Measurements from ENCODE around the gene FAM227B. TPM values are rescaled to one million over a fixed set of nuclear protein-coding genes. Genes with fewer than 3 reads are reported as not detected.
"Not testable (repeated sequence)": the region's sequence is repeated elsewhere in the genome, so short reads cannot be mapped to it uniquely, and the experiment has no call there.

The FAM227B gene
- total RNA-seq, 1 donor from 2014 or later = 5.1 TPM

DNA sequence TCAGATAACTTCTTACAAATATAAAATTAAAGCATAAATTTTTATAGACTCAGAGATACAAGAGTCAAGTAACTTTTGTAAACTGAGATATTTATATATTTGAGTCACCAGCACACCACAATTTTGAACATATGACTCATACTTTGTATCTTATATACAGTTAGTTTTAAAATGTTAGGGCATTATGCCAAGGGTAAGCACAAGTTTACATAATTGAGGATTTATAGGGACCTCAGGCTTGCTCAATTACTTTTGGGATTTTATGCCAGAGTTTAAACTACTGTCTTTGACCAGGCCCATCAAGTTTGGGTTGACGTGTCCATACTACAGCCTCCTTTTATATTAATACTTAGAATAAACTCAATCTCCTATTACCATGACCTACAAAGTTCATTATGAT, 205.0 kb downstream of the FAM227B start:
- ATAC-seq (no peak), DNase-seq (no peak)
- intact Hi-C loops (cut with DNase I) = no loop called here
- Histone ChIP-seq H3K36me3 (no peaks in the 10 kb centered on the region), H3K27ac (no peak overlapping the region), H3K27me3 (ENCODE audit: low read depth) (no peaks in the 10 kb centered on the region), H3K4me1 (no peaks in the 10 kb centered on the region), H3K9me3 (no peaks in the 10 kb centered on the region), H3K4me3 (no peak overlapping the region)
- TF ChIP-seq, protein P1, sequence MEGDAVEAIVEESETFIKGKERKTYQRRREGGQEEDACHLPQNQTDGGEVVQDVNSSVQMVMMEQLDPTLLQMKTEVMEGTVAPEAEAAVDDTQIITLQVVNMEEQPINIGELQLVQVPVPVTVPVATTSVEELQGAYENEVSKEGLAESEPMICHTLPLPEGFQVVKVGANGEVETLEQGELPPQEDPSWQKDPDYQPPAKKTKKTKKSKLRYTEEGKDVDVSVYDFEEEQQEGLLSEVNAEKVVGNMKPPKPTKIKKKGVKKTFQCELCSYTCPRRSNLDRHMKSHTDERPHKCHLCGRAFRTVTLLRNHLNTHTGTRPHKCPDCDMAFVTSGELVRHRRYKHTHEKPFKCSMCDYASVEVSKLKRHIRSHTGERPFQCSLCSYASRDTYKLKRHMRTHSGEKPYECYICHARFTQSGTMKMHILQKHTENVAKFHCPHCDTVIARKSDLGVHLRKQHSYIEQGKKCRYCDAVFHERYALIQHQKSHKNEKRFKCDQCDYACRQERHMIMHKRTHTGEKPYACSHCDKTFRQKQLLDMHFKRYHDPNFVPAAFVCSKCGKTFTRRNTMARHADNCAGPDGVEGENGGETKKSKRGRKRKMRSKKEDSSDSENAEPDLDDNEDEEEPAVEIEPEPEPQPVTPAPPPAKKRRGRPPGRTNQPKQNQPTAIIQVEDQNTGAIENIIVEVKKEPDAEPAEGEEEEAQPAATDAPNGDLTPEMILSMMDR (IDR thresholded peaks at IDR 0.05) = no peak

DNA sequence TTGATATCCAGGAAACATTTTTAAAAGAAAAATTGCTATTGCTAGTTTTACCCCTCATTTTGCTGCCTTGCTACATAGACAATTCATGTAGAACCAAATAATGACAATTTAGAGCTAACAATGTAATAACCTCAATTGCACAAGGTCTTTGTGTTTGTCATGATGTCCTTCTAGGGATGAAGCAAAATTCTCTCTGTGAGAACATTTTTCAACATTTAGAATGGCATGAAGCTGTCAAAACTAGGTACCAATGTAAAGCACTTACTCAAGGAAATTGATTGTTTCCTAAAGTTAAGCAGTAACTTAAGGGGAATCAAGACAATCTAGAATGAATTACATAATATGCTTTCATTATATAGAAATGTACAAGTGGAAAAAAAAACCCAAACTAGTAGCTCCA, 205.5 kb downstream of the FAM227B start:
- H3K9me3 ChIP-seq = no peaks in the 10 kb centered on the region
- H3K36me3 ChIP-seq = no peaks in the 10 kb centered on the region
- ATAC-seq (no peak), DNase-seq (no peak)
- no peaks in the 10 kb centered on the region for H3K4me1 ChIP-seq
- H3K27me3 ChIP-seq (ENCODE audit: low read depth) = no peaks in the 10 kb centered on the region
- TF ChIP-seq, protein P1 (IDR thresholded peaks at IDR 0.05) = no peak
- intact Hi-C loops (cut with DNase I) = no loop called here
- H3K4me3 ChIP-seq = no peak overlapping the region
- no peak overlapping the region for H3K27ac ChIP-seq

DNA sequence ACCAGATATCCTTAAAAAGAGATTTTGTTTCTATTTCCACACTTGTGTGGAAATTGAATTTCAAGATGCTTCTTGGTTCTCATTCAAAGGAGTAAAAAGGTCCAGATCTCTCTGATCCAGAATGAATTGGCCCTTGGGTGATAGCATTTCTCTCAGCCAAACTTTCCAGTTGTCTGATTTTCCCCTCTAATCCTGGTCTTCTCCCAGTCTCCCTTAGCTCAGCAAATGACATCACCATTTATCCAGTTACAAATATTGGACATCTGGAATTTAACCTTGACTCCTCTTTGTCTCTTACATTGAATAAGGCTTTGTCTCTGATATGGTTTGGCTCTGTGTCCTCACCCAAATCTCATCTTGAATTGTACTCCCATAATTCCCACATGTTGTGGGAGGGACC, 207.8 kb downstream of the FAM227B start:
- intact Hi-C loops (cut with DNase I) = no loop called here
- TF ChIP-seq, protein P1 (IDR thresholded peaks at IDR 0.05) = no peak
- Histone ChIP-seq H3K4me3 (no peak overlapping the region), H3K27ac (no peak overlapping the region), H3K36me3 (no peaks in the 10 kb centered on the region), H3K9me3 (no peaks in the 10 kb centered on the region), H3K27me3 (ENCODE audit: low read depth) (no peaks in the 10 kb centered on the region), H3K4me1 (no peaks in the 10 kb centered on the region)
- DNase-seq (no peak), ATAC-seq (no peak)

DNA sequence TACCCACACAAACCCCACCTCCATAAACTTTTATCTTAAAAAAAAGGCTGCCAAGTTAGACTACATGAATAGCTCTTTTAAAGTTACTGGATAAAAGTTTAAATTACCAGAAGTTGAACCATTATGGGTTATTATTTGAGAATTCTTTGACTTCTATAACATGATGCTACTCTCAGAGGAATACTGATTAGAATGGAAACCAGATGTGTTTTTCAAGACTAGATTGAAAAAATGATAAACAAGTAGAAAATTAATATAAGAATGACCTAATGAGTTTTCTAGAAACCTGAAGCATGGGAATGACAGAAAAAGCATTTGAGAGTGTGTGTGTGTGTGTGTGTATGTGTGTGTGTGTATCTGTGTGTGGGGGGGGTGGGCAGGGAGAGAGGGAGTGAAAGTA, 210.0 kb downstream of the FAM227B start:
- intact Hi-C loops (cut with DNase I) = no loop called here

DNA sequence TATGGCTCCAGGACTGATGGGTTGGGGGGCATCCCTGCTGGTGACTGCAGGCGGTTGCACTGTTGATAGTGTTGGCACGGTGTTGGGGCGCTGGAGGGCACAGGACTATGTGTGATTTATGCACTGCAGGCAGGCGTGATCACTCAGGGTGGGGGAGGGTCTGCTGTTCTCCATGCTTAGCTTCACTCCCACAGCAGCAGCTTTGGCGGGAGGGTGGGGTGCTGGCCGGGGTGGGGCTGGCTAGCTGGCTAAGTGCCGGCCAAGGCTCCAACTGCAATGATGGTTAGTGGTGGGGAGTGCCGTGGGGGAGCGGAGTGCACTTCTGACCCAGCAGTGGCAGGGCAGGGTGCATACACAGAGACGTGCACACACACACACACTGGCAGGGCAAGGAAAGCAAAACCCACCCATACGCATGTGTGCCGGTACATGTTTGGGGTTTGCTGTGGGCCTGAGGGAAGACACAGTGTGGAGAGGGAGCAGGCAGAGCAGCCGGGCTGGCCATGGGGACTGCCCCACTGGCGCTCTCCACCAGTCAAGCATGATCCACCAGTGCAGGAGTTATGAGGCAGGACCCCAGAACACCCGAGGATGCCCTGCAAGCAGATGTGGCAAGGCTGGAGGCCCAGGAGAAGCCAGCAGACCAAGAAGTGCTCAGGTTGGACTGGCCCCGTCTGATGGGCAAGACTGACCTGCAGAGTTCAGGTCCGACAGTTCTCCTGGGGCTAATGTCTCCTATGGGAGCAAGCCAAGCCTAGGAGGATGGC, 214.1 kb downstream of the FAM227B start:
- Histone ChIP-seq H3K4me3 (no peak overlapping the region), H3K27me3 (ENCODE audit: low read depth) (no peaks in the 10 kb centered on the region), H3K27ac (no peak overlapping the region), H3K9me3 (no peaks in the 10 kb centered on the region), H3K4me1 (no peaks in the 10 kb centered on the region), H3K36me3 (no peaks in the 10 kb centered on the region)
- no peak for ATAC-seq
- intact Hi-C loops (cut with DNase I) = no loop called here
- TF ChIP-seq, protein P1 (IDR thresholded peaks at IDR 0.05) = no peak
- no peak for DNase-seq

More for the DNA sequence above, 210.0 kb downstream of the FAM227B start:
- TF ChIP-seq, protein P1 (IDR thresholded peaks at IDR 0.05) = no peak
- Histone ChIP-seq H3K9me3 (no peaks in the 10 kb centered on the region), H3K27me3 (ENCODE audit: low read depth) (no peaks in the 10 kb centered on the region), H3K36me3 (no peaks in the 10 kb centered on the region), H3K4me3 (no peak overlapping the region), H3K27ac (no peak overlapping the region), H3K4me1 (no peaks in the 10 kb centered on the region)
- no peak for DNase-seq
- no peak for ATAC-seq

DNA sequence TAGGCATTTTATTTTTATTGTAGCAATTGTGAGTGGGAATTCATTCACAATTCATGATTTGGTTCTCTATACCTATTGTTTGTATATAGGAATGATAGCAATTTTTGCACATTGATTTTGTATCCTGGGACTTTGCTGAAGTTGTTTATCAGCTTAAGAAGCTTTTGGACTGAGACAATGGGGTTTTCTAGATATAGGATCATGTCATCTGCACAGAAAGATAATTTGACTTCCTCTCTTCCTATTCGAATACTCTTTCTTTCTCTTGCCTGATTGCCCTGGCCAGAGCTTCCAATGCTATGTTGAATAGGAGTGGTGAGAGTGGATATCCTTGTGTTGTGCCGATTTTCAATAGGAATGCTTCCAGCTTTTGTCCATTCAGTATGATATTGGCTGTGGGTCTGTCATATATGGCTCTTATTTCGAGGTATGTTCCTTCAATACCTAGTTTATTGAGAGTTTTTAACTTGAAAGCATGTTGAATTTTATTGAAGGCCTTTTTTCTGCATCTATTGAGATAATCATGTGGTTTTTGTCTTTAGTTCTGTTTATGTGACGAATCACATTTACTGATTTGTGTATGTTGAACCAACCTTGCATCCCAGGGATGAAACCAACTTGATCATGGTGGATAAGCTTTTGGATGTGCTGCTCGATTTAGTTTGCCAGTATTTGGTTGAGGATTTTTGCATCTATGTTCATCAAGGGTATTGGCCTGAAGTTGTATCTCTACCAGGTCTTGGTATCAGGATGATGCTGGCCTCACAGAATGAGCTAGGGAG, 217.9 kb downstream of the FAM227B start:
- intact Hi-C loops (cut with DNase I); DNase-seq; H3K27ac ChIP-seq; ATAC-seq; H3K9me3 ChIP-seq; H3K4me1 ChIP-seq; H3K27me3 ChIP-seq (ENCODE audit: low read depth); H3K36me3 ChIP-seq; H3K4me3 ChIP-seq: not testable (repeated sequence)
